Subcutaneous abdominal adipose tissue (tissue), 5 donors: ENCODE results near the gene WIPF2.
A peak's percentile ranks its signal among the peaks of the same experiment; 100 is the strongest.
"Not testable (repeated sequence)": the region's sequence is repeated elsewhere in the genome, so short reads cannot be mapped to it uniquely, and the experiment has no call there.

Source experiments
- H3K27ac ChIP-seq: one replicate; pipeline ENCODE4 v1.7.0; 2013; ENCODE audit warnings: low read depth, mild to moderate bottlenecking, inconsistent platforms, low read length, moderate library complexity
- H3K27me3 ChIP-seq, 5 donors: one replicate each; pipeline ENCODE4 v1.7.0; 2013; ENCODE audit warnings: low read length in 5 of 5, inconsistent platforms in 1 of 5; ENCODE audit not compliant: control insufficient read depth in 5 of 5, insufficient read depth in 4 of 5
- H3K36me3 ChIP-seq, 5 donors: one replicate each; pipeline ENCODE4 v1.7.0; 2013; ENCODE audit warnings: low read length in 5 of 5; ENCODE audit not compliant: control insufficient read depth in 5 of 5, insufficient read depth in 5 of 5
- H3K4me1 ChIP-seq, 5 donors: one replicate each; pipeline ENCODE4 v1.7.0; 2013; ENCODE audit warnings: low read length in 5 of 5, mild to moderate bottlenecking in 3 of 5, moderate library complexity in 1 of 5; ENCODE audit not compliant: control insufficient read depth in 5 of 5, insufficient read depth in 5 of 5
- H3K4me3 ChIP-seq, 5 donors: one replicate each; pipeline ENCODE4 v1.7.0; 2013; ENCODE audit warnings: low read length in 5 of 5, low read depth in 1 of 5
- H3K9ac ChIP-seq, 5 donors: one replicate each; pipeline ENCODE4 v1.7.0; 2013; ENCODE audit warnings: low read length in 5 of 5, mild to moderate bottlenecking in 4 of 5, moderate library complexity in 3 of 5
- H3K9me3 ChIP-seq, 5 donors: one replicate each; pipeline ENCODE4 v1.7.0; 2013; ENCODE audit warnings: low read length in 5 of 5; ENCODE audit not compliant: control insufficient read depth in 5 of 5
- donor health status: healthy.
- donor health status: healthy.
- donor health status: healthy.
- donor health status: healthy.
- donor health status: healthy.

Gene WIPF2

GRCh38 chr17:40218006-40218739, 931 bp upstream of the WIPF2 start:
- H3K9me3 ChIP-seq, result no peaks in the 10 kb centered on the region
- peak overlapping the region; percentile 90 for H3K27ac ChIP-seq
- no peaks in the 10 kb centered on the region for H3K27me3 ChIP-seq
- peaks cover 0 to 15% (median 12%) of the 10 kb centered on the region in 5 donors for H3K4me1 ChIP-seq
- no peak overlapping the region for H3K9ac ChIP-seq
- peak overlapping the region; percentile 62 to 97 (median 85) for H3K4me3 ChIP-seq
- H3K36me3 ChIP-seq, result no peaks in the 10 kb centered on the region

GRCh38 chr17:40219594-40220338, 662 bp downstream of the WIPF2 start:
- Histone ChIP-seq H3K9ac (peak overlapping the region; percentile 60 to 93 (median 78)), H3K36me3 (no peaks in the 10 kb centered on the region), H3K27me3 (no peaks in the 10 kb centered on the region), H3K4me3 (peak overlapping the region; percentile 72 to 99 (median 93)), H3K27ac (peak overlapping the region; percentile 90), H3K4me1 (peaks cover 0 to 19% (median 13%) of the 10 kb centered on the region in 5 donors), H3K9me3 (no peaks in the 10 kb centered on the region)

GRCh38 chr17:40224718-40225550, 5.8 kb downstream of the WIPF2 start:
- no peaks in the 10 kb centered on the region for H3K9me3 ChIP-seq
- no peak overlapping the region for H3K9ac ChIP-seq
- H3K27me3 ChIP-seq, result no peaks in the 10 kb centered on the region
- peak overlapping the region; percentile 15 for H3K27ac ChIP-seq
- no peak overlapping the region for H3K4me3 ChIP-seq
- H3K4me1 ChIP-seq, result peaks cover 0 to 20% (median 7%) of the 10 kb centered on the region in 5 donors
- H3K36me3 ChIP-seq, result peaks cover 0 to 4% (median 0%) of the 10 kb centered on the region in 5 donors

GRCh38 chr17:40229146-40229545, 10.0 kb downstream of the WIPF2 start:
- H3K9me3 ChIP-seq, H3K9ac ChIP-seq, H3K27me3 ChIP-seq, H3K27ac ChIP-seq, H3K4me3 ChIP-seq: not testable (repeated sequence)
- Histone ChIP-seq H3K36me3 (peaks cover 0 to 17% (median 7%) of the 10 kb centered on the region in 5 donors), H3K4me1 (peaks cover 0 to 11% (median 3%) of the 10 kb centered on the region in 5 donors)

- Histone ChIP-seq H3K27me3 (no peaks in the 10 kb centered on the region), H3K4me3 (no peak overlapping the region), H3K27ac (no peak overlapping the region), H3K9ac (no peak overlapping the region), H3K36me3 (peaks cover 0 to 22% (median 10%) of the 10 kb centered on the region in 5 donors), H3K9me3 (no peaks in the 10 kb centered on the region), H3K4me1 (peaks cover 0 to under 1% (median 0%) of the 10 kb centered on the region in 5 donors)
Measured at GRCh38 chr17:40230670-40231069, 11.6 kb downstream of the WIPF2 start.

GRCh38 chr17:40231928-40232327, 12.8 kb downstream of the WIPF2 start:
- H3K4me1 ChIP-seq, H3K27ac ChIP-seq, H3K9ac ChIP-seq, H3K9me3 ChIP-seq, H3K4me3 ChIP-seq, H3K27me3 ChIP-seq: not testable (repeated sequence)
- H3K36me3 ChIP-seq, result peaks cover 0 to 22% (median 10%) of the 10 kb centered on the region in 5 donors

- no peak overlapping the region for H3K9ac ChIP-seq
- no peaks in the 10 kb centered on the region for H3K27me3 ChIP-seq
- H3K36me3 ChIP-seq, result peaks cover 0 to 2% (median 0%) of the 10 kb centered on the region in 5 donors
- H3K9me3 ChIP-seq, result no peaks in the 10 kb centered on the region
- H3K4me3 ChIP-seq, result no peak overlapping the region
- H3K27ac ChIP-seq, result no peak overlapping the region
- H3K4me1 ChIP-seq, result peaks cover 0 to 10% (median 6%) of the 10 kb centered on the region in 5 donors
Measured at GRCh38 chr17:40241252-40241834, 22.2 kb downstream of the WIPF2 start.

GRCh38 chr17:40242774-40243173, 23.7 kb downstream of the WIPF2 start:
- H3K9ac ChIP-seq, result no peak overlapping the region
- no peaks in the 10 kb centered on the region for H3K9me3 ChIP-seq
- H3K4me3 ChIP-seq, result no peak overlapping the region
- no peaks in the 10 kb centered on the region for H3K36me3 ChIP-seq
- no peaks in the 10 kb centered on the region for H3K27me3 ChIP-seq
- H3K27ac ChIP-seq, result no peak overlapping the region
- H3K4me1 ChIP-seq, result peaks cover 0 to 10% (median 6%) of the 10 kb centered on the region in 5 donors

GRCh38 chr17:40243761-40244160, 24.7 kb downstream of the WIPF2 start:
- Histone ChIP-seq H3K9me3 (no peaks in the 10 kb centered on the region), H3K9ac (no peak overlapping the region), H3K4me1 (peaks cover 0 to 10% (median 6%) of the 10 kb centered on the region in 5 donors), H3K36me3 (no peaks in the 10 kb centered on the region), H3K27me3 (no peaks in the 10 kb centered on the region), H3K27ac (no peak overlapping the region), H3K4me3 (no peak overlapping the region)
